Muscle of leg (tissue), 11 donors: Measurements from ENCODE around the gene FOXP2. TPM values are rescaled to one million over a fixed set of nuclear protein-coding genes. Genes with fewer than 3 reads are reported as not detected.

Experiments
- DNase-seq: peaks from one replicate; pipeline ENCODE4 v3.0.0; 2013
- H3K27ac ChIP-seq: one replicate; pipeline ENCODE4 v1.5.1; 2013; ENCODE audit warnings: mild to moderate bottlenecking, low read length, control low read depth
- H3K27me3 ChIP-seq: one replicate; pipeline ENCODE4 v1.6.1; 2013; ENCODE audit warnings: low read length; ENCODE audit not compliant: control insufficient read depth, insufficient read depth
- H3K36me3 ChIP-seq: one replicate; pipeline ENCODE4 v1.6.1; 2013; ENCODE audit warnings: low read length; ENCODE audit not compliant: control insufficient read depth, insufficient read depth
- H3K4me1 ChIP-seq: one replicate; pipeline ENCODE4 v1.6.1; 2013; ENCODE audit warnings: low read length; ENCODE audit not compliant: control insufficient read depth, insufficient read depth
- H3K4me3 ChIP-seq: one replicate; pipeline ENCODE4 v1.5.1; 2013; ENCODE audit warnings: low read length, control low read depth
- H3K9me3 ChIP-seq: replicated peaks from 2 replicates; pipeline ENCODE4 v1.6.1; 2013; ENCODE audit warnings: low read depth, low read length; ENCODE audit not compliant: control insufficient read depth
- WGBS: methylation state at CpG from one replicate; pipeline ENCODE4 v1.1.5; 2013; ENCODE audit warnings: missing lambda C conversion rate; ENCODE audit not compliant: insufficient coverage; 5-methylcytosine and 5-hydroxymethylcytosine counted together
- polyA plus RNA-seq, 8 donors: library from polyadenylated mRNA; unstranded; fragments of 120-200 nt; gene quantifications; one replicate each; pipeline versions ENCODE4 v1.2.1 to v1.2.3, GENCODE V29; 2013; ENCODE audit warnings: inconsistent platforms in 1 of 8, low replicate concordance in 1 of 8; ENCODE audit not compliant: insufficient read length in 8 of 8, insufficient read depth in 1 of 8
- total RNA-seq: library from RNA; stranded (reverse); fragments of 120-200 nt; gene quantifications from one replicate; pipeline ENCODE4 v1.2.4, GENCODE V29; 2013

Gene FOXP2
- total and polyA plus RNA-seq, 9 donors = 7.9 to 14.8 (median 12.7) TPM

DNA sequence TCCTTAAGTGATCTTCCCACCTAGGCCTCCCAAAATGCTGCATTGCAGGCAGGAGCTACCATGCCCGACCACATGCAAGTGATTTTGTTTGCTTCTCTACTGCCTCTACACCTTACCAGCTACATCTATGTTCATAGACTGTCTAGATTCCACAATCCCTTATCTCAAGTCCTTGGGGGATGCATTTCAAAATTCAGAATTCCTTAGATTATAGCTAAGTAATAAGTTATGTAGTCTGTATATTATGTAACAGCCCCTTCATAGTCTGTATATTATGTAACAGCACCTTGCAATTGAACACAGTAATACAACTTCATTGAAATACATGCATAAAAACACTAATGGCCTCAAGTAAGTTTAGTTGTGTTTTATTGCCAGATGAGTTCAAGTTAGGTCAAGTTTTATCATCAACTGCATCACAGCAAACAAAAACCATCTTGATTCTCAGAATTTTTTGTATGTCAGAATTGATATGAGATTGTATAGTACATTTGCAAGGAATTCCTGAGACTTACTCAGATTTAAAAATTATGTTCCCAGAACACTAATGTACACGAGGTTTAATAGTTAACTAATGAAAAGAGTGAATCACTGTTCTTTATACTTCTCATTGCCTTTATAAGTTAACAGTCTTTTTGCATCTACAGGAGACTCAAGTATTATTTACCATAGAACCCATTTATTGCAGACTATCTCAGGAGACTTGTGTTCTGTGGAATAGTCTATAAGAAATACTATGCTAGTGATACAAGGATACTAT lies 11.6 kb upstream of the FOXP2 start:
- Histone ChIP-seq H3K27me3 (no peaks in the 10 kb centered on the region), H3K36me3 (no peaks in the 10 kb centered on the region), H3K27ac (no peak overlapping the region), H3K4me3 (no peak overlapping the region), H3K9me3 (no peaks in the 10 kb centered on the region), H3K4me1 (no peaks in the 10 kb centered on the region)
- no CpG with 5 or more reads among the region's 2 CpGs for WGBS
- no peak for DNase-seq

DNA sequence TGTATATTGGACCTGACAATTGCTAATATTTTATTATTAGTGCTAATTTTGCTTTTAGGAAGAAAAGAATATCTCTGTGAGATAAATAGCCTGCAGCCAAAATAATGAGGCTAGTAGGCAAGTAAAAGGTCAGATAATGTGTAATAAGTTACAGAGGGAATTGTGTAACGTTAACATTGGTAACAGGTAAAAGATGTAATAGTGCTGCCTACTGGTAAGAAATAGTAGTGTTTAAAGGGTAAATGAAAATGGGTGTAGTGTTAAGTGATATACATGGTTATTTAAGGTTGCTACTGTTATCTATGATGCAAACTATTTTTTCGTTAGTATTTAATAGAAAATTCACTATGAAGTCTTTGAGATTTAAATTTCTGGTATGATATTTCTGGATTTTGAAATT lies 9.2 kb upstream of the FOXP2 start:
- H3K4me3 ChIP-seq = no peak overlapping the region
- DNase-seq = no peak
- H3K36me3 ChIP-seq = no peaks in the 10 kb centered on the region
- no peaks in the 10 kb centered on the region for H3K27me3 ChIP-seq
- no CpG with 5 or more reads among the region's 2 CpGs for WGBS
- H3K9me3 ChIP-seq = no peaks in the 10 kb centered on the region
- no peaks in the 10 kb centered on the region for H3K4me1 ChIP-seq
- no peak overlapping the region for H3K27ac ChIP-seq

DNA sequence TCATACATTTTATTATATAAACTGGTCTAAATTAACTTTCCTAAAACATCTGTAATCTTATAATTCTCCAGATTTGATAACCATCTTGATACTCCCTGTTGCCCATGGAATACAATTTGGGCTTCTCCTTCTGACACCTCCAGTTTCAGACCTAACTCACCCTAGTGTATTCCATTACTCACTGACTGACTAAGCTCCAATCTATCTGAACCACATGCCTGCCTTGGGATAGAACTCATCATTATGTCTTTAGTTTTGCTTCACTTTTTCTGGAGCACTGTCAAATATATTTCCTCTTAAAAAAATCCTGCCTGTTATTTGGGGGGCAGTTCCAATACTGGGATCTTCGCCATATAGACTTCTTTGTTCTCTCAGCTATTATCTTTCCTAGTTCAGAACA lies 4.9 kb upstream of the FOXP2 start:
- Histone ChIP-seq H3K9me3 (no peaks in the 10 kb centered on the region), H3K4me1 (peaks cover 5% of the 10 kb centered on the region), H3K27me3 (no peaks in the 10 kb centered on the region), H3K4me3 (no peak overlapping the region), H3K27ac (no peak overlapping the region), H3K36me3 (no peaks in the 10 kb centered on the region)
- no peak for DNase-seq
- WGBS = no CpG with 5 or more reads among the region's 1 CpG

DNA sequence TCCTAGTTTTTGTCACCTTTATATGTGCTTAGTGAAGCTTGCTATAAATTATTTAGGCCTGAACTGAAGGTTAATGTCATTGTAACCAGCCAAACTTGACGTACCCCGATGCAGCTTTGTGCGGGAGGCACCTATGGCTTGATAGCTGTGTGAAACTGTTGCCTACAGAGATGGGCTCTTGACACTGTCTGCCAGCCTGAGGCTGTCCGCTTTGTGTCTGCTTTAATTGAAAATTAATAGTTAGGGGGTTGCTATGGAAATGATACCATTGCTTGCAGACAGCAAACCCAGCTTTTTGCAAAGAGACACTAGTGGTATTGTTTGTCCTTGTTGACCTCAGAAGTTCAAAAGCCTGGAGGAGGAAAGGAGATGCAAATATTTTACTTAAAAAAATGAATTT lies 2.1 kb upstream of the FOXP2 start:
- H3K9me3 ChIP-seq = no peaks in the 10 kb centered on the region
- no peak for DNase-seq
- H3K27ac ChIP-seq = peak overlapping the region; percentile 33
- H3K27me3 ChIP-seq = no peaks in the 10 kb centered on the region
- H3K4me1 ChIP-seq = peaks cover 5% of the 10 kb centered on the region
- H3K36me3 ChIP-seq = no peaks in the 10 kb centered on the region
- WGBS = 86% methylated on average over 3 of the region's 4 CpGs
- no peak overlapping the region for H3K4me3 ChIP-seq

DNA sequence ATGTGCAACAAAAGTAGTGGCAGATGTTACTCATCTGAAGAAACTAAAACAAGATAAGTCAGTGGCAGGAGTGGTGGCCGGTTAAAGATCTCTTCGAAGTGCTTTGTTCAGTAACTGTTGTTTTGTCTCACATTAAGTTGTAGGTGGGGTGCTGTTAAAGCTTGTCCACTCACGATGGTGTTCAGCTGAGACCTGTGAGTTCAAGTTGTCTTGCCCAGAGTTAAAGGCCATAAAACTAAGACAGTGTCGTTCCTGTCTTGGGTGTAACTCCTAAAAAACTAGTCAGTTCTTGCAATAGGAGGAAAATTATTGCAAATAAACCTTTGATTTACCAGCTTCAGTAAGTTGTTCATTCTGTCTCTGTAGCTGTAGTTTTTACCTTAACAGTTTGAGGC lies 857 bp upstream of the FOXP2 start:
- Histone ChIP-seq H3K36me3 (no peaks in the 10 kb centered on the region), H3K4me1 (peaks cover 5% of the 10 kb centered on the region), H3K27ac (peak overlapping the region; percentile 85), H3K4me3 (no peak overlapping the region), H3K9me3 (no peaks in the 10 kb centered on the region), H3K27me3 (no peaks in the 10 kb centered on the region)
- DNase-seq = peak; percentile 35
- 0% methylated on average over 2 of the region's 4 CpGs for WGBS

DNA sequence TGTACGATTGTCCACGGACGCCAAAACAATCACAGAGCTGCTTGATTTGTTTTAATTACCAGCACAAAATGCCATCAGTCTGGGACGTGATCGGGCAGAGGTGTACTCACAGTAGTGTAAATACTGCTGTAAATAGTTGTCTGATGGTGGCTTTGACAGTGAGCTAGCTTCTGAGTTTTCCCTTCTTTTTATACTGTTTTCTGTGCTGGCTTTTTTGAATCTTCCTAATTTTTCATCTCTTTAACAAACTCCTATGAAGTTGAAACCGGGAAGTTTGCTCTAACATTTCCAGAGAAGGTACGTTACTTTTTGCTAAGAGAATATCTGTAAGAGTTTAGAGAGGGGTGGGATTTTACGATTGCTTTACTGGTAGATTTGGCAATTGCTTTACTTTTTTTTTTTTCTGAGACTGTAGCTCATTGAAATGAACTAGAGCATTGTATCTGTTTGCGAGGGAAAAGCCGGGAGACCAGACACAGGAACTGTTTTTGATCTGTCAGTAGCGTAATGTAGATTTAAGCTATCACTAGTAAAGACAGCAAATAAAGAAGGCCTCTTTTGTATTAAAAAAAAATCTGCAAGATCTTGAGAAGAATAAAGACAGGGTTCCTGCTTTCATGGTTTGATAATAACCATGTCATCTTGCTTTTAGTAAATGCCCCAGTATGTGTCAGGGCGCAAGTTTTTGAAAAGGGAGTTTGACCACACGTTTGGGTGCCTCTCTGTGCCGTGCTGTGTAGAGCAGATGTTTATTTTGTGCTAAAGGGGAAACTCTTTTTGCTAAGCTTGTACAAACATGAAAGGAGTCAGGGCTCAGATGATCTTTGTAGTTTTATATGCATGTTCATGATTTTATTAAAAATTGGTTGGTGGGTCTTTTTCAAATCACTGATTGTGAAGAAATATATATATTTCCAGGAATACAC lies 712 bp downstream of the FOXP2 start:
- Histone ChIP-seq H3K27me3 (no peaks in the 10 kb centered on the region), H3K4me1 (peaks cover 10% of the 10 kb centered on the region), H3K4me3 (peak overlapping the region; percentile 35), H3K36me3 (no peaks in the 10 kb centered on the region), H3K9me3 (no peaks in the 10 kb centered on the region), H3K27ac (peak overlapping the region; percentile 85)
- WGBS = 27% methylated on average over 5 of the region's 14 CpGs
- DNase-seq = peak; percentile 47

DNA sequence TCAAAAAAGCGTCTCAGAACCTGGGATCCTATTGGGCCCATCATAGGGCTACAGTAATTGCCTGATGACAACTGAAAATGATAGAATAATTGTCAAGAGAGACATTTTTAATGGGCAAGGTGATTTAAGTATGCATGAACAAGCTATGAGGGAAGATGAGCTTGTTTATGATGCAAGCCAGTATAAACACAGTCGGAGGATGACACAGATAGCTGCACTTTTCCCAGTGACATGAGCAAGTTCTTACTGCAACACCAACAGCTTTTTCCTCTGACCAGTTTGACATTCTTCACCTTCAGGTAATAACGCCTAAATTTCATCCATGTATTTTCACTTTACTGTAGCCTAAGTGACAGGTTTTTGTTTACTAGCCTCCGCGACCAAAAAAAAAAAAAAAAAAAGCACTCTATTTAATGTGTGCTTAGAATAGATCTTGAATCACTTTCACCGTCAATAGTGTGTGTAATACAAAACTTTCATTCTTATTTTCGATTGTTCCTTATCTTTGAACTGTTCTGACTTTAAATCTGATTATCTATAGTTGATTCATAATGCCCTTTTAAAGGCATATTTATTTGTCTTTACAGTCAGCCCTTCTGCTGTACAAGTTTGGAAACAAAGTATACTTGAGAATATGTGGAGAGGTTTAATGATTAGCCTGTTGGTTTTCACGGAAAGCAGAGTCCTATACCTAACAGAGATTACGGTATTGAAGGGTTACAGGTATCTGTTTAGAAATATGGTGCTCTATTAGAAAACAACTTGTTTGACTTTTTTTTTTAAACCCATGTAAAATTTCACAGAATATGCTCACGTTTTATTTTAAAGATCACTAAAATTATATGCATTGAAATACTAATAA lies 1.7 kb downstream of the FOXP2 start:
- H3K27me3 ChIP-seq = no peaks in the 10 kb centered on the region
- no peaks in the 10 kb centered on the region for H3K9me3 ChIP-seq
- DNase-seq = peak; percentile 33
- H3K4me3 ChIP-seq = peak overlapping the region; percentile 35
- no peaks in the 10 kb centered on the region for H3K36me3 ChIP-seq
- peaks cover 10% of the 10 kb centered on the region for H3K4me1 ChIP-seq
- peak overlapping the region; percentile 85 for H3K27ac ChIP-seq
- WGBS = 46% methylated on average over 2 of the region's 10 CpGs

DNA sequence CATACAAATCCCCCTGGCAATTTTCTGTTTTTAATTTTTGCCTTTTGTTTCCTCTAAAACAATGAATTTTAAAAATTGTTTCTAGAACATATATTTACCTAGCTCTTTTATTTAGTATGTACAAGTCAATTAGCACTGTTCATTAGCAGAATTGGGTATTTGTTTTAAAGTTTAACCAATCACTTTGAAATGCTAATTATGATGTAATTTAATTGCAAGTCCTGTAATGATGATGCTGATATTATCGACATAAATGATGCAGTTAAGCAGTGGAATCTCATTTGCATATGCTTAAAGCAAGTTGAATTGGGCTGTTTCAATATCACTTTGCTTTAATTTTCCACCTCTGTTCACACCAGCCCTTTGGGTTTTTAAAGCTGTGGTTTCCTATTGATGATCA lies 2.7 kb downstream of the FOXP2 start:
- Histone ChIP-seq H3K4me3 (peak overlapping the region; percentile 16), H3K27ac (no peak overlapping the region), H3K36me3 (no peaks in the 10 kb centered on the region), H3K9me3 (no peaks in the 10 kb centered on the region), H3K4me1 (peaks cover 10% of the 10 kb centered on the region), H3K27me3 (no peaks in the 10 kb centered on the region)
- no CpG with 5 or more reads among the region's 1 CpG for WGBS
- DNase-seq = no peak

DNA sequence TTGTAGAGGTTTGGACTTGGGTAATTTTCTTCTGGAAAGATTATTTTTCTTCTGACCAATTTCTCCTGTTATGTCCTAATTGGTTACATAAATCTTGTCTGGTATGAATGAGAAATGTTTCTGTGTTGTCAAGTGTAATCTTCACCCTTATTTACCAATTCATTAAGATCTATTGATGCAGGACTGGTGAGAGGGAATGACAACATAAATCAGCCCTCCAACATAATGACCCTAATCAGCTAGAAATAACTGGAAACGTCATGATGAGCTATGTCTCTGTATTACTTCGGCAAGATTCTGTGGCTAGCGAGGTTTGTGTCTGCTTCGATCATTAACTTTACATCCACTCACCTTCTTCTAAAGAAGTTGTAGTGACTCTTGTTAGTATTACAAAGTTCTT lies 3.5 kb downstream of the FOXP2 start:
- WGBS = no CpG with 5 or more reads among the region's 4 CpGs
- H3K4me1 ChIP-seq = peaks cover 7% of the 10 kb centered on the region
- no peak for DNase-seq
- H3K27ac ChIP-seq = no peak overlapping the region
- H3K36me3 ChIP-seq = no peaks in the 10 kb centered on the region
- H3K4me3 ChIP-seq = peak overlapping the region; percentile 4
- no peaks in the 10 kb centered on the region for H3K27me3 ChIP-seq
- no peaks in the 10 kb centered on the region for H3K9me3 ChIP-seq
